Spleen (tissue), 7 donors: ENCODE measurements around the gene ELAVL2.

ENCODE experiments used
- CTCF ChIP-seq, 11 experiments: fragments of 200-600 bp in 7 of 11; fragments of 450-650 bp in 4 of 11; sonication (generic) in 4 of 11; IDR thresholded peaks in 8 of 11; conservative IDR thresholded peaks in 3 of 11; 1 replicate in 7 of 11; 2 replicates in 4 of 11; pipeline versions ENCODE4 v1.4.0 to v1.8.0; 2016 to 2021; ENCODE audit warnings: antibody characterized with exemption in 11 of 11, inconsistent platforms in 4 of 11, mild to moderate bottlenecking in 1 of 11
- POLR2AphosphoS5 ChIP-seq, 3 donors: sonication (generic); formaldehyde crosslinking; IDR thresholded peaks; one replicate each; pipeline ENCODE4 v1.5.1; 2017; ENCODE audit warnings: antibody characterized with exemption in 3 of 3
- donor health status: DM: no; HTN: no; CAD: no; lungs with moderate emphysema.
- donor health status: DM: no; HTN: no; CAD: no.
- donor health status: DM: no; HTN: no; CAD: no.

- no peak for TF ChIP-seq CTCF (IDR thresholded peaks at IDR 0.05 in 8 of 11, conservative IDR thresholded peaks at IDR 0.05 in 3 of 11)
- TF ChIP-seq POLR2AphosphoS5 (IDR thresholded peaks at IDR 0.05) = no peak
Measured at GRCh38 chr9:23822261-23823169, 3.5 kb downstream of the ELAVL2 start.
